ENCODE results near the gene RPS15. TPM values are rescaled to one million over a fixed set of nuclear protein-coding genes. Genes with fewer than 3 reads are reported as not detected.

Gene RPS15
- total RNA-seq, 1 donor from 2014 or later = 938 TPM

GRCh38 chr19:1406774-1407527 is 31.2 kb upstream of the RPS15 start:
- H3K4me1 Mint-ChIP-seq (ENCODE audit: low read depth) = peaks cover 25% of the 10 kb centered on the region
- no peaks in the 10 kb centered on the region for H3K27me3 Mint-ChIP-seq
- peak; percentile 63 for TF ChIP-seq CTCF (IDR thresholded peaks at IDR 0.05; ENCODE audit: unreplicated experiment)
- peak; percentile 99 for DNase-seq (ENCODE audit: low spot score, unreplicated experiment)
- peak overlapping the region; percentile 94 for H3K27ac Mint-ChIP-seq
- peaks cover 3% of the 10 kb centered on the region for H3K36me3 Mint-ChIP-seq (ENCODE audit: insufficient read depth)
- H3K9me3 Mint-ChIP-seq (ENCODE audit: low read depth) = no peaks in the 10 kb centered on the region
- H3K4me3 Mint-ChIP-seq (ENCODE audit: low read depth) = peak overlapping the region; percentile 67

- Mint-ChIP-seq H3K9me3 (ENCODE audit: low read depth) (no peaks in the 10 kb centered on the region), H3K4me3 (ENCODE audit: low read depth) (peak within 1 kb of the TSS; percentile 92), H3K36me3 (ENCODE audit: insufficient read depth) (peaks cover 3% of the 10 kb centered on the region), H3K4me1 (ENCODE audit: low read depth) (peaks cover 25% of the 10 kb centered on the region), H3K27me3 (no peaks in the 10 kb centered on the region), H3K27ac (peak within 1 kb of the TSS; percentile 94)
- DNase-seq (ENCODE audit: low spot score, unreplicated experiment) = peak; percentile 34
- no peak for TF ChIP-seq CTCF (IDR thresholded peaks at IDR 0.05; ENCODE audit: unreplicated experiment)
These were observed 30.5 kb upstream of the RPS15 start, which contains the start of gene DAZAP1 for GRCh38 chr19:1407528-1408299. Gene DAZAP1, plus strand, starts transcription at chr19:1407586. Its CDS starts 188 bp downstream, at chr19:1407774.

- Mint-ChIP-seq H3K27me3 (no peaks in the 10 kb centered on the region), H3K4me3 (ENCODE audit: low read depth) (peak overlapping the region; percentile 92), H3K27ac (peak overlapping the region; percentile 96), H3K4me1 (ENCODE audit: low read depth) (peaks cover 23% of the 10 kb centered on the region), H3K9me3 (ENCODE audit: low read depth) (no peaks in the 10 kb centered on the region), H3K36me3 (ENCODE audit: insufficient read depth) (peaks cover 3% of the 10 kb centered on the region)
- no peak for TF ChIP-seq CTCF (IDR thresholded peaks at IDR 0.05; ENCODE audit: unreplicated experiment)
- peak; percentile 37 for DNase-seq (ENCODE audit: low spot score, unreplicated experiment)
These were observed 29.6 kb upstream of the RPS15 start for GRCh38 chr19:1408300-1409203.

GRCh38 chr19:1409204-1410005 is 28.8 kb upstream of the RPS15 start:
- no peak for TF ChIP-seq CTCF (IDR thresholded peaks at IDR 0.05; ENCODE audit: unreplicated experiment)
- no peak for DNase-seq (ENCODE audit: low spot score, unreplicated experiment)
- peak overlapping the region; percentile 92 for H3K4me3 Mint-ChIP-seq (ENCODE audit: low read depth)

More at GRCh38 chr19:1409204-1410005, 28.8 kb upstream of the RPS15 start:
- Mint-ChIP-seq H3K36me3 (ENCODE audit: insufficient read depth) (peaks cover 3% of the 10 kb centered on the region), H3K27me3 (no peaks in the 10 kb centered on the region), H3K4me1 (ENCODE audit: low read depth) (peaks cover 23% of the 10 kb centered on the region), H3K9me3 (ENCODE audit: low read depth) (no peaks in the 10 kb centered on the region), H3K27ac (peak overlapping the region; percentile 96)
